GM10248 (cell line): ENCODE data around the gene ZMAT1.

Source experiments
- CTCF ChIA-PET: fragments of 300-600 bp; sonication (Branson Sonifier 250); formaldehyde crosslinking; extraction: SDS; loops from one replicate; lab custom pipeline; 2021; ENCODE audit warnings: antibody characterized with exemption; lab: Yijun Ruan, JAX
- POLR2A ChIA-PET: fragments of 350-650 bp; sonication (Branson Sonifier 250); formaldehyde crosslinking; extraction: SDS; loops from one replicate; lab custom pipeline; 2020; ENCODE audit warnings: antibody characterized with exemption; lab: Yijun Ruan, JAX
- DNase-seq: peaks from one replicate; pipeline ENCODE4 v3.0.0; 2012; ENCODE audit errors: extremely low spot score
- CTCF ChIP-seq: IDR thresholded peaks from 2 replicates; pipeline ENCODE4 v1.5.1; 2012; ENCODE audit warnings: mild to moderate bottlenecking, low read depth; ENCODE audit errors: extremely low read depth, missing control alignments, control extremely low read depth

Gene ZMAT1

GRCh38 chrX:101904996-101905395 lies 26.8 kb downstream of the ZMAT1 start:
- TF ChIP-seq CTCF: no peak
- POLR2A ChIA-PET: no interaction called here
- CTCF ChIA-PET: no interaction called here
- DNase-seq: no peak
